AG10803 (cell line): ENCODE data around the gene IL1RL1.
A peak's percentile ranks its signal among the peaks of the same experiment; 100 is the strongest.

Experiments
- DNase-seq: peaks from one replicate; pipeline ENCODE4 v3.0.0; 2010; ENCODE audit warnings: low read depth
- H3K4me3 ChIP-seq: 2 replicates; pipeline ENCODE4 v1.5.1; 2011; ENCODE audit warnings: mild to moderate bottlenecking, low read length, control low read depth
- TF ChIP-seq, protein P1 (sequence below): conservative IDR thresholded peaks from 2 replicates; pipeline ENCODE4 v1.5.1; 2011; ENCODE audit warnings: mild to moderate bottlenecking, low read length, control low read depth, inconsistent platforms

Gene IL1RL1

DNA sequence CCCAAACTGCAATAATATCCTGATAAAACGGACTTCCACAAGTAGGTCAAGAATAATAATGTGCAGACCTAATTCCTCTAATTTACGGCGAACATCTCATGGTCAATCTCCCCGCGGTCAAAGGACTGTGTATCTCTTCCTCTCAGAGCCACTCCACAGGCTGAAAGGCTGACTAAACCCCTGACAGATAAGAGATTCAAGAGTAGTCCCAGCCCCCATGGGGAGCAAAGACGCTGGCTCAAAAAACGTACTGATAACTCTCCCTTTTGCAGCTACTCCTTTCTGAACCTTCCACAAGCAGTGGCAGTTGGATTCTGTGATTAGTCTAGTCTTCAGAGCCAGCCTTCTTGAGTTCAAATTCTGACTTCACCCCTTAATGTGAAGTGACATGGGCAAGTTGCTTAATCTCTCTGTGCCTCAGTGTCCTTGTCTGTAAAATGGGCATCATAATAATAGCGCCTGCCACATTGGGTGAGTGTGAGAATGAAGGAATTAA is 24.6 kb downstream of the IL1RL1 start:
- DNase-seq, result no peak
- H3K4me3 ChIP-seq, result no peak overlapping the region
- TF ChIP-seq, protein P1, sequence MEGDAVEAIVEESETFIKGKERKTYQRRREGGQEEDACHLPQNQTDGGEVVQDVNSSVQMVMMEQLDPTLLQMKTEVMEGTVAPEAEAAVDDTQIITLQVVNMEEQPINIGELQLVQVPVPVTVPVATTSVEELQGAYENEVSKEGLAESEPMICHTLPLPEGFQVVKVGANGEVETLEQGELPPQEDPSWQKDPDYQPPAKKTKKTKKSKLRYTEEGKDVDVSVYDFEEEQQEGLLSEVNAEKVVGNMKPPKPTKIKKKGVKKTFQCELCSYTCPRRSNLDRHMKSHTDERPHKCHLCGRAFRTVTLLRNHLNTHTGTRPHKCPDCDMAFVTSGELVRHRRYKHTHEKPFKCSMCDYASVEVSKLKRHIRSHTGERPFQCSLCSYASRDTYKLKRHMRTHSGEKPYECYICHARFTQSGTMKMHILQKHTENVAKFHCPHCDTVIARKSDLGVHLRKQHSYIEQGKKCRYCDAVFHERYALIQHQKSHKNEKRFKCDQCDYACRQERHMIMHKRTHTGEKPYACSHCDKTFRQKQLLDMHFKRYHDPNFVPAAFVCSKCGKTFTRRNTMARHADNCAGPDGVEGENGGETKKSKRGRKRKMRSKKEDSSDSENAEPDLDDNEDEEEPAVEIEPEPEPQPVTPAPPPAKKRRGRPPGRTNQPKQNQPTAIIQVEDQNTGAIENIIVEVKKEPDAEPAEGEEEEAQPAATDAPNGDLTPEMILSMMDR, result no peak

DNA sequence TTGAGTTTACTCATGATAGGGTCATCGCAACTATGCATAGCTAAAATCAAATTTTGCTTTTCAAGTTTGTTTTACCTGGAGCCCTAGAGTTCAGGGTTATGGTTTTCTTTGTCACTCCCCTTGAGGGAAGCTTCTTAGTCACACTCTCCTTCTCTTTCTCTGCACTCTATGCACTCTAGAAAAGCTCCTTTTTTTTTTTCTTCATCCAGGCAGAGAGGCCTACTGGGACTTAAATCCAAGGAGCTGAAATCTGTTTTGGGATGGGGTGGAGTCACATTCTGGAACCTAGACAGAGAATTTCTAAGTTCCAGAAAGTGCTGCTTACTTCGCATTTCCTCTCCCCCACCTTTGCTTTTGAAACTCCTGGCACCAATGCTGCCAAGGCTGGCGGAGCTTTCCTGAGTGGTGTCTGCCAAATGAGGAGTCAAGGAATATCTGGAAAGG is 25.2 kb downstream of the IL1RL1 start:
- no peak overlapping the region for H3K4me3 ChIP-seq
- TF ChIP-seq, protein P1, result no peak
- peak; percentile 9 for DNase-seq

DNA sequence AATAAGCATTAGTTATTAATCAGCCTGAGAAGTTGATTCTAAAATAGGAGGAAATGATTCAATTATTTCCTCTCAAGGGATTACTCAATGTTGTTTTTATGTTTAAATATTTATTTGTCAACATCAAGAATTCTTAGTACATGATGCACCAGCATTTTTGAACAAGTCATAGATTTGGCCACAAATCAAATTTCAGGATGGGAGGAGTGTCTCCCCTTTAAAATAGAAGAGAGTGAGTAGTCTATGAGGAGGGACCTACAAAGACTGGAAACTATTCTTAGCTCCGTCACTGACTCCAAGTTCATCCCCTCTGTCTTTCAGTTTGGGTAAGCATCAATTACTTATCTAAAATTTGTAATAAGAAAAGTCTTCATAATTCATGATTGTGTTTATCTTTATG is 25.6 kb downstream of the IL1RL1 start:
- TF ChIP-seq, protein P1, result no peak
- peak; percentile 32 for DNase-seq
- no peak overlapping the region for H3K4me3 ChIP-seq

DNA sequence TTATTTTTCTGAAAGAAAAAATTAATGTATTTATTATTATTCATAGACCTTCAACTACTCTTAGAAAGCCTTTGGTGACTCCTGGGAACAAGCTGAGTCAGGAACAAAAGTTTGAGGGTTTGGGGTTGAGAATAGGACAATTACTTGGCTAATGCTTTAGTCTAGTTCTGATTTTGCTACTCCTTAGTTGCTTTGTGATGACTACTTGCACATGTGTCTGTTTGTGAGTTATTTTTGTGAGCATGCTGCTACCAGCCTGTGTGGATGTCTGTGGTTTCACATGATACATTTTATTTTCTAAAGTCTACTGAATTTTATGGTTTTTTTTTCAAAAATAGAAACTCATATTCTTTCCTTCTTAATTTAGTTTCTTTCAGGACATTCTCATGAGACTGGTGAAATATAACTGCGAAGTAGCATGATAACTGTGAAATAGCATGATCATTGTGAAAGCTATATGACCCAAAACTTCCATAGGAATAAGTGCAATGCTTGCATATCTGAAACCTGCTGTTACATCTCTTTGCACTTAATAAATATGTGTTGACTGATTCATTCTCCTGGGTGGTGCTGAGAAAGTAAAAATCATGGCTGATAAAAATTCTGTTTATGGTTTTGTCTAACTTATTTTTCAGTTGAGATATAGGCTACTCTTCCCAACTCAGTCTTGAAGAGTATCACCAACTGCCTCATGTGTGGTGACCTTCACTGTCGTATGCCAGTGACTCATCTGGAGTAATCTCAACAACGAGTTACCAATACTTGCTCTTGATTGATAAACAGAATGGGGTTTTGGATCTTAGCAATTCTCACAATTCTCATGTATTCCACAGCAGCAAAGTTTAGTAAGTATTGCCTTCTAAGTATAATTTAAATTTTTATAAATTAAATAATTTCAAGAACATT is 26.4 kb downstream of the IL1RL1 start:
- peak; percentile 21 for DNase-seq
- no peak overlapping the region for H3K4me3 ChIP-seq
- TF ChIP-seq, protein P1, result no peak

DNA sequence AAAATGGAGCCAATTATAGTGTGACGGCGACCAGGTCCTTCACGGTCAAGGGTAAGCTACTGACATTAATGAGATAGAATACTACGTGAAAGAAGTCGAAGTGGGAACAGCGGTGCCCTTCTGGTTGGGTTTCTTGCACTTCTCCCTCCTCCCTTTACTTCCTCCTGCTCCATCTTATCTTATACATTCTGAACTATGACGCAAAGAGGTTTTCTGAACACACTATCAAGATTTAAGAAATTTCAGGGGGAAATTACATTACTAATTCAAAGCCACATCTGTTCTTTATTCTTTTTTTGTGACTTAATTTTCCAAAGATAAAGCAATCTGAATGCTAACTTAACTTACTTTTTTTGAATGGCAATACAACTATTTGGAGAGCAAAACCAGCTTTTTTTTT is 29.4 kb downstream of the IL1RL1 start:
- no peak for DNase-seq
- TF ChIP-seq, protein P1, result no peak
- H3K4me3 ChIP-seq, result no peak overlapping the region

DNA sequence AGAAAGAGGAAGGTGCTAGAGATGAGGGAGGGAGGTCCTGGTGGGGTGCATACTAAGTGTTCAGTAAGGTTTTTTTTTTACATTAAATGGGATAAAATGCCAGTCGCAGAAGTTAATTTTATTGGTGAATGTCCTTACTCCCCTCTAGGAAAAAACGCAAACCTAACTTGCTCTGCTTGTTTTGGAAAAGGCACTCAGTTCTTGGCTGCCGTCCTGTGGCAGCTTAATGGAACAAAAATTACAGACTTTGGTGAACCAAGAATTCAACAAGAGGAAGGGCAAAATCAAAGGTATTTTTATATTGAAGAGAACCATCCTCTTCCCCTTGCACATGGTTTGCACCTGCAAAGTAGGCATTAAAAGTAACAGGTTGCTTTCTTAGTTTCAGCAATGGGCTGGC is 31.5 kb downstream of the IL1RL1 start:
- H3K4me3 ChIP-seq, result no peak overlapping the region
- peak; percentile 12 for DNase-seq
- TF ChIP-seq, protein P1, result peak; percentile 42

DNA sequence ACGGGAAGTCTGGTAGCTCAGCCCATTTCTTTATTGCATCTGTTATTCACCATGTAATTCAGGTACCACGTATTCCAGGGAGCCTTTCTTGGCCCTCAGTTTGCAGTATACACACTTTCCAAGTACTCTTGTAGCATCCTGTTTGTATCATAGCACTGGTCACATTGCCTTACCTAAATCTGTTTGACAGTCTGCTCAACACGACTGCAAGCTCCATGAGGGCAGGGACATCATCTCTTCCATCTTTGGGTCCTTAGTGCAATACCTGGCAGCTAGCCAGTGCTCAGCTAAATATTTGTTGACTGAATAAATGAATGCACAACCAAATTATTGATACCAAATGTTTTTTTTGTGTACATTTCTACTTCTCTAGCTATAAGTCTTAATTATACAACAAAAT is 33.0 kb downstream of the IL1RL1 start:
- H3K4me3 ChIP-seq, result no peak overlapping the region
- TF ChIP-seq, protein P1, result no peak
- no peak for DNase-seq
